PC-3 (cell line): ENCODE data around the gene SPDYE3.

Experiments
- CTCF ChIP-seq: fragments of 300-600 bp; sonication (generic); conservative IDR thresholded peaks from 2 replicates; pipeline ENCODE4 v1.5.1; 2017; ENCODE audit warnings: antibody characterized with exemption, low read depth, mild to moderate bottlenecking, low read length
- EZH2 ChIP-seq: fragments of 300-600 bp; sonication (generic); IDR thresholded peaks from one replicate; pipeline ENCODE4 v1.6.1; 2017; ENCODE audit warnings: antibody characterized with exemption, mild to moderate bottlenecking, low read length; ENCODE audit not compliant: unreplicated experiment

- TF ChIP-seq CTCF, result no peak
- no peak for TF ChIP-seq EZH2
These were observed 62.8 kb downstream of the SPDYE3 start for GRCh38 chr7:100370303-100370702.
